ENCODE data around the gene NAT8.
"Not testable (repeated sequence)": the region's sequence is repeated elsewhere in the genome, so short reads cannot be mapped to it uniquely, and the experiment has no call there.

GRCh38 chr2:73679237-73679636 lies 37.0 kb upstream of the NAT8 start:
- TF ChIP-seq CTCF, POLR2A (IDR thresholded peaks at IDR 0.05): not testable (repeated sequence)
